Neural cell (in vitro differentiated cells): ENCODE results near the gene TTN.

ENCODE experiments used
- EP300 ChIP-seq: fragments of 450-650 bp; conservative IDR thresholded peaks from 2 replicates; pipeline ENCODE4 v1.6.1; 2014; ENCODE audit warnings: antibody characterized with exemption, mild to moderate bottlenecking, moderate library complexity; ENCODE audit not compliant: poor library complexity, severe bottlenecking
- EZH2 ChIP-seq: fragments of 200-600, 300-800 bp; shearing (Covaris generic), sonication (generic); IDR thresholded peaks from 2 replicates; pipeline ENCODE4 v1.6.1; 2014; ENCODE audit warnings: antibody characterized with exemption, low read length, borderline replicate concordance, mild to moderate bottlenecking; ENCODE audit not compliant: insufficient read depth, poor library complexity, severe bottlenecking
- MXI1 ChIP-seq: fragments of 450-650 bp; conservative IDR thresholded peaks from 2 replicates; pipeline ENCODE4 v1.6.1; 2014; ENCODE audit warnings: antibody characterized with exemption, mild to moderate bottlenecking; ENCODE audit not compliant: poor library complexity, severe bottlenecking
- POLR2AphosphoS5 ChIP-seq: IDR thresholded peaks from 2 replicates; pipeline ENCODE4 v1.6.1; 2012
- RAD21 ChIP-seq: fragments of 450-650 bp; conservative IDR thresholded peaks from 2 replicates; pipeline ENCODE4 v1.6.1; 2014; ENCODE audit warnings: antibody characterized with exemption, mild to moderate bottlenecking, moderate library complexity
- TAF1 ChIP-seq: IDR thresholded peaks from 2 replicates; pipeline ENCODE4 v1.6.1; 2012; ENCODE audit warnings: low read depth
- TF ChIP-seq, protein P1 (sequence below): fragments of 450-650 bp; IDR thresholded peaks from 2 replicates; pipeline ENCODE4 v1.5.1; 2014; ENCODE audit warnings: antibody characterized with exemption, mild to moderate bottlenecking, moderate library complexity; ENCODE audit not compliant: poor library complexity, severe bottlenecking

DNA sequence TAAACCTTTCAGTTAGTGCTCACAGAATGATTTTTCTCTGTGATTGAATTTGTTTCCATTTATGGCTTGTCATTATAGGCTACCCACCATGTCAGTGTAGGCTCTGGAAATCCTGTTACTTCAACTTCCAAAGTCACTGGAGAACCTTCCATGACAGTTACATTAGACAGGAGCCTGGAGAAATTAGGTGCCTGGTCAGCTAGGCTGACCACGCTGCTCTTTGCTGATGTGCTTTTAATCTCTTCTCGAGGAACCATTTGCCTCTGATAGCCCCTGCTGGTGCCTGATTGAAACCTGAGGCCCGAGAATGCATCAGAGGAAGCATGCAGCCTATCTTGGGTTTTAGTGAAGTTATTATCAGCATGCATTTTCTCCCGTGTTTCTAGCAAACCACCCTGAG is 29.6 kb upstream of the TTN start:
- TF ChIP-seq, protein P1, sequence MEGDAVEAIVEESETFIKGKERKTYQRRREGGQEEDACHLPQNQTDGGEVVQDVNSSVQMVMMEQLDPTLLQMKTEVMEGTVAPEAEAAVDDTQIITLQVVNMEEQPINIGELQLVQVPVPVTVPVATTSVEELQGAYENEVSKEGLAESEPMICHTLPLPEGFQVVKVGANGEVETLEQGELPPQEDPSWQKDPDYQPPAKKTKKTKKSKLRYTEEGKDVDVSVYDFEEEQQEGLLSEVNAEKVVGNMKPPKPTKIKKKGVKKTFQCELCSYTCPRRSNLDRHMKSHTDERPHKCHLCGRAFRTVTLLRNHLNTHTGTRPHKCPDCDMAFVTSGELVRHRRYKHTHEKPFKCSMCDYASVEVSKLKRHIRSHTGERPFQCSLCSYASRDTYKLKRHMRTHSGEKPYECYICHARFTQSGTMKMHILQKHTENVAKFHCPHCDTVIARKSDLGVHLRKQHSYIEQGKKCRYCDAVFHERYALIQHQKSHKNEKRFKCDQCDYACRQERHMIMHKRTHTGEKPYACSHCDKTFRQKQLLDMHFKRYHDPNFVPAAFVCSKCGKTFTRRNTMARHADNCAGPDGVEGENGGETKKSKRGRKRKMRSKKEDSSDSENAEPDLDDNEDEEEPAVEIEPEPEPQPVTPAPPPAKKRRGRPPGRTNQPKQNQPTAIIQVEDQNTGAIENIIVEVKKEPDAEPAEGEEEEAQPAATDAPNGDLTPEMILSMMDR: no peak
- TF ChIP-seq RAD21 (no peak), EP300 (no peak), POLR2AphosphoS5 (no peak), EZH2 (no peak), TAF1 (no peak), MXI1 (peak; percentile 20)
